ENCODE results near the gene MUC5AC. TPM values are rescaled to one million over a fixed set of nuclear protein-coding genes. Genes with fewer than 3 reads are reported as not detected.
"Not testable (repeated sequence)": the region's sequence is repeated elsewhere in the genome, so short reads cannot be mapped to it uniquely, and the experiment has no call there.

MUC5AC gene
- total RNA-seq, 1 experiment from 2014 or later: 0.03 TPM

DNA sequence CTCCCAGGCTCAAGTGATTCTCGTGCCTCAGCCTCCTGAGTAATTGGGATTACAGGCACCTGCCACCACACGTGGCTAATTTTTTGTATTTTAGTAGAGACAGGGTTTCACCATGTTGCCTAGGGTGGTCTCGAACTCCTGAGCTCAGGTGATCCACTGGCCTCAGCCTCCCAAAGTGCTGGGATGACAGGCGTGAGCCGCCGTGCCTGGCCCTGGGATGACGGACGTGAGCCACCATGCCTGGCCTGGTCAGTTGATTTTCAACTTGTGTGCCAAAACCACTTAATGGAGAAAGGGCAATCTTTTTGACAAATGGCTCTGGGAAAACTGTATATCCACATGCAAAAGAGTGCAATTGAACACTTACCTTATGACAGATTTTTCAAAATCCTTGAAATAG lies 58.1 kb downstream of the MUC5AC start:
- H3K4me1 ChIP-seq (replicated peaks); H3K27me3 ChIP-seq (replicated peaks); H3K4me3 ChIP-seq; H3K36me3 ChIP-seq; H3K27ac ChIP-seq; DNase-seq (ENCODE audit: low read depth in 1 of 2, low spot score in 2 of 2); H3K9me3 ChIP-seq (replicated peaks): not testable (repeated sequence)

DNA sequence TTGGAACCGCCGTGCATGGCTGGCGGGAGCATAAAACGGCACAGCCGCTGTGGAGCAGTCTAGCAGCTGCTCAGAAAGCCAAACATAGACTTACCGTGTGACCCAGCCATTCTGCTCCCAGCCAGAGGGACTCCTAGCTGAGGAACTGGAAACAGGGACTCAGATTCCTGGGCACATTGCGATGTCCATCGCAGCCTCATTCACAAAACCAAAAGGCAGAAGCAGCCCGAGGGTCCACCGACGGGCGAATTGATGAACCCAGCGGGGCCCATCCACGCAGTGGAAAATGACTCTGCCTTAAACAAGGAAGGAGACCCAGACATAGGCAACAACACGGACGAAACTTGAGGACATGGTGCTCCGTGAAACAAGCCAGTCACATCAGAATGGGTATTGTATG lies 59.4 kb downstream of the MUC5AC start:
- no peaks in the 10 kb centered on the region for H3K36me3 ChIP-seq
- H3K27me3 ChIP-seq (replicated peaks): no peaks in the 10 kb centered on the region
- H3K27ac ChIP-seq: no peak overlapping the region
- no peaks in the 10 kb centered on the region for H3K4me1 ChIP-seq (replicated peaks)
- DNase-seq (ENCODE audit: low read depth in 1 of 2, low spot score in 2 of 2): no peak
- no peak overlapping the region for H3K4me3 ChIP-seq
- no peaks in the 10 kb centered on the region for H3K9me3 ChIP-seq (replicated peaks)

DNA sequence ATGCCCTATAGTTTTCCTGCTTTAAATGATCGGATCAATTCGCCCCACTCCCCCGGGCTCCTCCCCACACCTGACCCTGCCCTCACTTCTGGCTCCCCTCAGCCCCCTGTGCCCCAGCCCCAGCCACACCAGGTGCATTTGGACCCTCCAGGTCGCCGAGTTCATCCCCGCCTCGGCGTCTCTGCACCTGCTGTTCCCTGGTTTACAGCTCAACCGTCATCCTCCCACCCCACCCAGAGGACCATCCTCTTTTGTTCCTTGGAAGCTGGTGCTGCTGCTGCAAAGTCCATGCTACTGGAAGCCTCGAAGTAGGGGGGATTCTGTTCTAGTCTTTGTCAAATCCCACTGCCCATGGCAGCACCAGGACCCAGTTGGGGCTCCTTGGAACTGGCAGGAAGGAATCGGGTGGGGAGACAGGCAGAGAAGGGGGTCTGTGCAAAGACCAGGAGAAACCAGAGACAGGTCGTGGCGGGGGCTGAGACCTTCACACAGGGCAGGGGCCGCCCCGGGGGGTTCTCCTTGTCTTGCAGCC lies 60.6 kb downstream of the MUC5AC start:
- no peak for DNase-seq (ENCODE audit: low read depth in 1 of 2, low spot score in 2 of 2)
- no peak overlapping the region for H3K4me3 ChIP-seq

DNA sequence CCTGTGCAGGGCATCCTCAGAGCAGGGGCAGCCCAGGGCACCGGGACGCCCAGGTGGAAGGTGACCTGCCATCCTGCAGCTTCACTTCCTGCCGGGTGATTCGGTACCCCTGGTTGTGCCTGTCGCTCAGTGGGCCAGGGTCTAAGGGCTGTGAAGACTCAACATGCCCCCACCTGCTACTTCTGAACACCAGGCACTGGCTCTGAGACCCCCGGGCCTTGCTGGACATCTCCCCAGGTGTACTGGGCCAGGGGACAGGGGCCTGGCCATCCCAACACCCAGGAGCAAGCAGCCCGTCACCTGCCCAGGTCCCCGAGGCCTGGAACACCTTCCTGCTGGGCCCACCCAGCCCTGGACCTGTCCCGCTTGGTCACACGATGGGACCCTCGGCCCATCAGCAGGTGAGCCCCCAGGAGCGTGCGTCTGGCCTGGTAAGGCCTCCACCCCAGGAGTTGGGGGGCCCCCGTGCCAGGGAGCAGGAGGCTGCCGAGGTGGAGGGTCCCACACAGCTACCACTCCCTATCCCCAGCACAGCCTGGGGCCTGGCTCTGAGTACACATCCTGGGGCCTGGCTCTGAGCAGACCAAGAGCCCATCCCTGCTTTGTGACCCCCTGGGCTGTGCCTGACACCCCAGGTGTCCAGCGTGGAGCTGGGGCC lies 61.2 kb downstream of the MUC5AC start:
- H3K27ac ChIP-seq: no peak overlapping the region
- no peaks in the 10 kb centered on the region for H3K27me3 ChIP-seq (replicated peaks)
- no peak overlapping the region for H3K4me3 ChIP-seq
- H3K9me3 ChIP-seq (replicated peaks): no peaks in the 10 kb centered on the region
- H3K36me3 ChIP-seq: no peaks in the 10 kb centered on the region
- DNase-seq (ENCODE audit: low read depth in 1 of 2, low spot score in 2 of 2): no peak
- no peaks in the 10 kb centered on the region for H3K4me1 ChIP-seq (replicated peaks)

More for the DNA sequence above, 60.6 kb downstream of the MUC5AC start:
- no peaks in the 10 kb centered on the region for H3K4me1 ChIP-seq (replicated peaks)
- H3K9me3 ChIP-seq (replicated peaks): no peaks in the 10 kb centered on the region
- H3K36me3 ChIP-seq: no peaks in the 10 kb centered on the region
- no peak overlapping the region for H3K27ac ChIP-seq
- H3K27me3 ChIP-seq (replicated peaks): no peaks in the 10 kb centered on the region

DNA sequence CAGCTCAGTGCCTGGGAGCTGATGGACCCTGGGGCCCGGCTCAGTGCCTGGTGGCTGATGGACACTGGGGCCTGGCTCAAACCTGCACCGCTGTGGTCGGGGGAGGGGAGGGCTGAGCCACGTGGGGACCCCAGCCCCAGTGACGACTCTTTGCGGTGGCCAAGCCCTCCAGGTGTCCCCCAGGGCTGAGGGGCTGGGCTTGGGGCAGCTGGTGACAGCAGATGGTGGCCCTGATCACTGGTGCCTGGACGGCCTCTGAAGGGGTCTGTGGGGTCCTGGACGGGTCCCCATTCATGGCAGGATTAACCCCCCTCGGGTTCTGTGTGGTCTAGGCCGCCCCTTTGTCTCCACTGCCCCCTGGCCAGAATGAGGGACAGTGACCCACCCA lies 61.7 kb downstream of the MUC5AC start:
- H3K36me3 ChIP-seq: no peaks in the 10 kb centered on the region
- no peaks in the 10 kb centered on the region for H3K27me3 ChIP-seq (replicated peaks)
- no peaks in the 10 kb centered on the region for H3K9me3 ChIP-seq (replicated peaks)
- H3K4me1 ChIP-seq (replicated peaks): no peaks in the 10 kb centered on the region
- no peak overlapping the region for H3K27ac ChIP-seq
- DNase-seq (ENCODE audit: low read depth in 1 of 2, low spot score in 2 of 2): no peak
- H3K4me3 ChIP-seq: no peak overlapping the region

DNA sequence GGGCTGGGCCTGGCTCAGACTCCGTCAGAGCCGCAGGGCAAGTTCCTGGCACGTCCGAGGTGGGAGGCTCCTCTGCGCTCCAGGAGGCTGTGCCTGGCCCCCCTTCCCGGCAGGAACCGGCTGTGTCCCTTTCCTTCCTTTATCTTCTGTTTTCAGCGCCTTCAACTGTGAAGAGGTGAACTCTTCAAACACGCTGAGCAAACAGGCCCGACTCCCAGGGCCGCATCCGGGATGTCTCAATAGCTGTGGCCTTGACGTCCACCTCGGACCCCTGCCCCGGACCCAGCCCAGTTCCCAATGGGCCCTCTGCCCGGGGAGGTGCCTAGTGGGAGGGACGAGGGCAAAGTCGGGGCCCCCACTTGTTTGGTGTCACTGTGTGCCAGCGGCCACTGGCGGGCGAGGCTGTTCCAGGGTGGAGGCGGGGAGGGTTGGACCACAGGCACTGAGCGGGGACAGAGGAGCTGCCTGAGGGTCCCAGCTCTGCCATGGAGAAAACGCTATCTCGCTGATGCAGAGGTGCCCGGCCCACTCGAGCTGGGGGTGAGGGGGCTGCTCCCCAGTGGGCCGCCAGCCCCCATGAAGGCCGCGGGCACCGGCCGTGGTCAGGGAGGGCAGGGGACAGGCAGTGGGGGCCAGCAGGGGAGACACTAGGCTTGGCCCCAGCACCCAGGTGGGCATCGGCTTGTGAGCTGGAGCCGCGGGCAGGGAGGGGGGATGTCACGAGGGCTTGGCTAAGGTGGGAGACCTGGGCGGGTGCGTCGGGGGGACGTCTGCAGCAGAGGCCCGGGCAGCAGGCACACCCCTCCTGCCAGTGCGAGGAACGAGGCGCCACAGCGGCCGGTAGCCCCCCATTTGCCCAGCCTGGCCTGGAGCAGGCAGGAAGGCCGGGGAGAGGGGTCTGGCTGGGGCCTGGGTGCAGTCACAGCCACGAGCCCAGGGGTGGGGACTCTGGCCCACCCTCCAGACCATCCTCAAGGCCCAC lies 62.4 kb downstream of the MUC5AC start:
- 0 out of 2 replicates have a peak, but pooled peaks cover 5% of the 10 kb centered on the region for H3K27me3 ChIP-seq (replicated peaks)
- no peaks in the 10 kb centered on the region for H3K4me1 ChIP-seq (replicated peaks)
- no peak overlapping the region for H3K4me3 ChIP-seq
- no peaks in the 10 kb centered on the region for H3K9me3 ChIP-seq (replicated peaks)
- DNase-seq (ENCODE audit: low read depth in 1 of 2, low spot score in 2 of 2): no peak
- no peaks in the 10 kb centered on the region for H3K36me3 ChIP-seq
- H3K27ac ChIP-seq: no peak overlapping the region

DNA sequence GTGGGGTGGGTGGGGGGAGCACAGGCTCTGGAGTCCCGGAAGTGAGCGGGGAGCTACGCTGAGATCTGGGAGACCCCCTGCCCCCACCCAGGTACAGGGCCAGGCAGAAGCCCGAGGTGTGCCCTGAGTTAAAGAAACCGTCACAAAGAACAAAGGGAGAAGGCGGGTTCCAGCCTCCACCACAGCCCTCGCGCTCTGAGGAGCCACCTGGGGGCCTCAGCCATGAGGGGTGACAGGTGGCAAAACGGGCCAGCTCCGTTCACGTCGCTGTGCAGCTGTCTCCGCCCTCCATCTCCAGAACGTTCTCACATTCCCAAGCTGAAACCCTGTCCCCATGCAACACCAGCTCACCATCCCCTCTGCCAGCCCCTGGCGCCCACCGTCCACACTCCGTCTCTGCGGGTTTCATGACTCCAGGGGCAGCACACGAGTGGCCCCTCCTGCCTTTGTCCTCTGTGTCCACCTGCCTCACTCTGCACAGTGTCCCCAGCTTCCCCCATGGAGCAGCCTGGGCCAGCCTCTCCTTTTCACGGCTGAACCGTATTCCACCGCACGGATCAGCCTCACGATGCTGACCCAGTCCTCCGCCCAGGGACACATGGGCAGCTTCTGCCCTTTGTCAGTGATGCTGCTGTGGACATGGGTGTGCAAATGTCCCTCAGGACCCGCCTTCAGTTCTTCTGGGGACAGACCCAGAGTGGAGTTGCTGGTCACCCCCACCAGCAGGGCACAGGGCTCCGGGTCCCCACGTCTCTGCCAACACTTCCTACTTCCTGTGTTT lies 63.4 kb downstream of the MUC5AC start:
- DNase-seq (ENCODE audit: low read depth in 1 of 2, low spot score in 2 of 2): no peak
- Histone ChIP-seq H3K9me3 (replicated peaks) (no peaks in the 10 kb centered on the region), H3K4me3 (no peak overlapping the region), H3K27ac (no peak overlapping the region), H3K4me1 (replicated peaks) (no peaks in the 10 kb centered on the region), H3K36me3 (no peaks in the 10 kb centered on the region), H3K27me3 (replicated peaks) (0 out of 2 replicates have a peak, but pooled peaks cover 6% of the 10 kb centered on the region)

DNA sequence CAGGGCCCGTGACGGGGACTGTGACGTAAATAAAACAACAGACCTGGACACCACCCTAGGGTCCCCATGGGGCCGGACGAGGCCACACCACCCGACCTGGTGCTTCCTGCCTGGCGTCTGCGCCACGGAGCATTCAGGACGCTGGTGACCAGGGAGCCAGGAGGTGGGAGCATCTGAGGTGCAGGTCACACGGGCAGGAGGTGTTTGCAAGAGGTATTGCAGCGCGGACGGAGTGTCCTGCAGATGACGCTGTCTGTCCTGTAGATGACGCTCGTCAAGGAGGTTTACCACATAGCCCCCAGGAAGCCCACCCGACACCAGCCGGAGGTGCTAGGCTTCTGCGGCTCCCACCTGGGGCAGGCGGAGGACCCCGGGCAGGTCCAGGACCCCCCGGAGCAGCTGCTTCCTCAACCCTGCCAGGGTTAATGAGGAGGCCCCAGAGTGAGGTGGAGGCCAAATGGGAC lies 64.1 kb downstream of the MUC5AC start:
- DNase-seq (ENCODE audit: low read depth in 1 of 2, low spot score in 2 of 2): no peak
- Histone ChIP-seq H3K4me1 (replicated peaks) (no peaks in the 10 kb centered on the region), H3K4me3 (no peak overlapping the region), H3K36me3 (no peaks in the 10 kb centered on the region), H3K27ac (no peak overlapping the region), H3K9me3 (replicated peaks) (no peaks in the 10 kb centered on the region), H3K27me3 (replicated peaks) (0 out of 2 replicates have a peak, but pooled peaks cover 6% of the 10 kb centered on the region)

DNA sequence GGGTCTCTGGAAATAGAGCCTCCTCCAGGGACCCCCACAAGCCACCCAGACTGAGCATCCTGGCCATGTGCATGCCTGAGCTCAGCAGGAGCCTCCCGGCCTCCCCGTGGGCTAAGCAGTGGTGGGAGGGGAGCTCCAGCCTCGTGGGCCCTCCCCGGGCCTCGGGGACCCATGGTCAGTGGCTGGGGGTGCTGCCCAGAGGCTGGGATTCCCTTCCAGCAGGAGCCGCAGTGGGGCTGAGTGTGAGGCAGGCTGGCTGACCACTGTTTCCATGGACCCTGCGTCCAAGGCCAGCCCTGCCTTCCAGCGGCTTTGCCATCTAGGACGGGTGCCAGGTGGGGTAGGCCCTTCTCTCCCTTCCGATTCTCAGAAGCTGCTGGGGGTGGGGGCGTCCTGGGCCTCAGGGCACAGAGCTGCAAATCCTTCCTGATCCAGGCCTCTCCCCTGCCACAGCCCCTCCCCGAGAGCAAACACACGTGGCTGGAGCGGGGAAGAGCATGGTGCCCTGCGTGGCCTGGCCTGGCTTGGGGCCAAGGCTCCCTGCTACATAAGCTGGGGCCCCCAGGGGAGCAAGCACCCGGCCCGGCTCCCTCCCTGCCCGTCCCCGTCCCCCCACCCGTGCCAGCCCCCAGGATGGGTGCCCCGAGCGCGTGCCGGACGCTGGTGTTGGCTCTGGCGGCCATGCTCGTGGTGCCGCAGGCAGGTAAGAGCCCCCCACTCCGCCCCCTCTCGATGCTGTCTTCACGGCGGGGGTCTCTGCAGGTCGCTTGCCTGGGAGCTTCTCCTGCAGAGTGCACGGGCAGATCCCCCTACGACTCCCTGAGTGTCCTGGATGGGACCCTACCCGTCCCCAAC lies 65.0 kb downstream of the MUC5AC start, which contains the start of gene MUC5B:
TSS of gene MUC5B (plus strand) at position 576 of the 855 bp plus-strand sequence. CDS start at position 634, 58 bp downstream.
- no peaks in the 10 kb centered on the region for H3K9me3 ChIP-seq (replicated peaks)
- no peak for DNase-seq (ENCODE audit: low read depth in 1 of 2, low spot score in 2 of 2)
- H3K36me3 ChIP-seq: no peaks in the 10 kb centered on the region
- no peak within 1 kb of the TSS for H3K4me3 ChIP-seq
- no peak within 1 kb of the TSS for H3K27ac ChIP-seq
- H3K27me3 ChIP-seq (replicated peaks): 0 out of 2 replicates have a peak, but pooled peaks cover 6% of the 10 kb centered on the region
- H3K4me1 ChIP-seq (replicated peaks): no peaks in the 10 kb centered on the region

DNA sequence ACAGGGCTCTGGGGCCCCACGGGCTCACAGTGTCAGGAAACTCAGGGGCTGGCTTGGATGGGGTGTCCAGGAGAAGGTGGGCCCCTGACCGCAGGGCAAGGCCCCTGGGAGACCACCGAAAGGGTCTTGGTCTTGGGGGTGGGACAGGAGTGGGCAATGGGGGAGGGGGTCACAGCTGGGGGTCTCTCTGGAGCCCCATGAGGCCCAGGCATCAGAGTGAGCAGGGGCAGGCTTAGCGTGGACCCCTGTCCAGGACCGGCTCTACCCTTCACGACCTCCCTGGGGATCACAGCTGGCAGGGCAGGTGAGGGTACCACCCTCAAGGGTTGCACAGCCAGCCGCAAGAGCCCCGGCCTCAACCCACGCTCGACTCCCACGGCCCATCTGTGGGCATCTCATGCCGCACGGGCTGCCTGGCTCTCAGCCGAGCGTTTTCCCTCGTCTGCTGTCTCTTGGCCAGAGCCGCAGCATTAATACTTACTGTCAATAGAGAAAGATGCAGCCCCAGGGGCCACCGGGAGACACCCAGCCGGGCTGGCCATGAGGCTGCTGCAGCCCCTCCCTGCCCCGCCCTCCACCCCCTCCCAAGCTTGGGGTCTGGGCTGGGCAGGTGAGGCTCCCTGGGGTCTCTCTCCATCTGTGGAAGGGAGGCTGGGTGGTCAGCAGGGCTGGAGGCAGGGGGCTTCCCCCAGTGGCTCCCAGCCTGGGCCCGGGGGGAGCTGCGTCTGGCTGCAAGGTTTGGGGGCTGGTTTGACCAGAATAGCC lies 65.8 kb downstream of the MUC5AC start:
- H3K4me1 ChIP-seq (replicated peaks): no peaks in the 10 kb centered on the region
- no peaks in the 10 kb centered on the region for H3K36me3 ChIP-seq
- H3K9me3 ChIP-seq (replicated peaks): no peaks in the 10 kb centered on the region
- H3K27ac ChIP-seq: no peak overlapping the region
- H3K4me3 ChIP-seq: no peak overlapping the region
- H3K27me3 ChIP-seq (replicated peaks): 0 out of 2 replicates have a peak, but pooled peaks cover 6% of the 10 kb centered on the region
- DNase-seq (ENCODE audit: low read depth in 1 of 2, low spot score in 2 of 2): no peak

DNA sequence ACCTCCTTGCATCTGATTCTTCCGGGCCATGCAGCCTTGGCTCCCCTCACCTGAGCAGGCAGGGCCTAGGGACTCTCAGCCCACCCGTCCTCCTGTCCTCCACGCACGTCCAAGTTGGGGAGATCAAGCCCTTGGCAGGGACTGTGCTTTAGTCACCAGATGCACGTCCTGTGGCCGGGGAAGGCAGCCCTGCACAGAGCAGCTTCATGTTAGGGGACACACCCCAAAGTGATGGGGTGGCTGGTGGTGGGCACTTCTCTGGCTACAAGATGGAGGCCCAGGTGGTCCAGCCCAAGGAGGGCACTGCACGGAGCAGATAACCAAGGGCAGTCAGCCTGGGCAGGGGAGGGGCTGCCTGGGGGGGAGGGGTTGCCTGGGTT lies 66.3 kb downstream of the MUC5AC start:
- Histone ChIP-seq H3K4me1 (replicated peaks) (no peaks in the 10 kb centered on the region), H3K4me3 (no peak overlapping the region), H3K27me3 (replicated peaks) (0 out of 2 replicates have a peak, but pooled peaks cover 6% of the 10 kb centered on the region), H3K9me3 (replicated peaks) (no peaks in the 10 kb centered on the region), H3K36me3 (no peaks in the 10 kb centered on the region), H3K27ac (no peak overlapping the region)
- no peak for DNase-seq (ENCODE audit: low read depth in 1 of 2, low spot score in 2 of 2)
